ENCODE data around the gene IL4I1. TPM values are rescaled to one million over a fixed set of nuclear protein-coding genes. Genes with fewer than 3 reads are reported as not detected.
A peak's percentile ranks its signal among the peaks of the same experiment; 100 is the strongest.

Gene IL4I1
- total and polyA plus RNA-seq, 2 of the 8 experiments (the other 6 are each of a cell fraction or from before 2014, with no cell fraction given) = 0.41 to 0.76 TPM

GRCh38 chr19:49937750-49938381 lies 41.2 kb upstream of the IL4I1 start (continued):
- TF ChIP-seq, protein P1, sequence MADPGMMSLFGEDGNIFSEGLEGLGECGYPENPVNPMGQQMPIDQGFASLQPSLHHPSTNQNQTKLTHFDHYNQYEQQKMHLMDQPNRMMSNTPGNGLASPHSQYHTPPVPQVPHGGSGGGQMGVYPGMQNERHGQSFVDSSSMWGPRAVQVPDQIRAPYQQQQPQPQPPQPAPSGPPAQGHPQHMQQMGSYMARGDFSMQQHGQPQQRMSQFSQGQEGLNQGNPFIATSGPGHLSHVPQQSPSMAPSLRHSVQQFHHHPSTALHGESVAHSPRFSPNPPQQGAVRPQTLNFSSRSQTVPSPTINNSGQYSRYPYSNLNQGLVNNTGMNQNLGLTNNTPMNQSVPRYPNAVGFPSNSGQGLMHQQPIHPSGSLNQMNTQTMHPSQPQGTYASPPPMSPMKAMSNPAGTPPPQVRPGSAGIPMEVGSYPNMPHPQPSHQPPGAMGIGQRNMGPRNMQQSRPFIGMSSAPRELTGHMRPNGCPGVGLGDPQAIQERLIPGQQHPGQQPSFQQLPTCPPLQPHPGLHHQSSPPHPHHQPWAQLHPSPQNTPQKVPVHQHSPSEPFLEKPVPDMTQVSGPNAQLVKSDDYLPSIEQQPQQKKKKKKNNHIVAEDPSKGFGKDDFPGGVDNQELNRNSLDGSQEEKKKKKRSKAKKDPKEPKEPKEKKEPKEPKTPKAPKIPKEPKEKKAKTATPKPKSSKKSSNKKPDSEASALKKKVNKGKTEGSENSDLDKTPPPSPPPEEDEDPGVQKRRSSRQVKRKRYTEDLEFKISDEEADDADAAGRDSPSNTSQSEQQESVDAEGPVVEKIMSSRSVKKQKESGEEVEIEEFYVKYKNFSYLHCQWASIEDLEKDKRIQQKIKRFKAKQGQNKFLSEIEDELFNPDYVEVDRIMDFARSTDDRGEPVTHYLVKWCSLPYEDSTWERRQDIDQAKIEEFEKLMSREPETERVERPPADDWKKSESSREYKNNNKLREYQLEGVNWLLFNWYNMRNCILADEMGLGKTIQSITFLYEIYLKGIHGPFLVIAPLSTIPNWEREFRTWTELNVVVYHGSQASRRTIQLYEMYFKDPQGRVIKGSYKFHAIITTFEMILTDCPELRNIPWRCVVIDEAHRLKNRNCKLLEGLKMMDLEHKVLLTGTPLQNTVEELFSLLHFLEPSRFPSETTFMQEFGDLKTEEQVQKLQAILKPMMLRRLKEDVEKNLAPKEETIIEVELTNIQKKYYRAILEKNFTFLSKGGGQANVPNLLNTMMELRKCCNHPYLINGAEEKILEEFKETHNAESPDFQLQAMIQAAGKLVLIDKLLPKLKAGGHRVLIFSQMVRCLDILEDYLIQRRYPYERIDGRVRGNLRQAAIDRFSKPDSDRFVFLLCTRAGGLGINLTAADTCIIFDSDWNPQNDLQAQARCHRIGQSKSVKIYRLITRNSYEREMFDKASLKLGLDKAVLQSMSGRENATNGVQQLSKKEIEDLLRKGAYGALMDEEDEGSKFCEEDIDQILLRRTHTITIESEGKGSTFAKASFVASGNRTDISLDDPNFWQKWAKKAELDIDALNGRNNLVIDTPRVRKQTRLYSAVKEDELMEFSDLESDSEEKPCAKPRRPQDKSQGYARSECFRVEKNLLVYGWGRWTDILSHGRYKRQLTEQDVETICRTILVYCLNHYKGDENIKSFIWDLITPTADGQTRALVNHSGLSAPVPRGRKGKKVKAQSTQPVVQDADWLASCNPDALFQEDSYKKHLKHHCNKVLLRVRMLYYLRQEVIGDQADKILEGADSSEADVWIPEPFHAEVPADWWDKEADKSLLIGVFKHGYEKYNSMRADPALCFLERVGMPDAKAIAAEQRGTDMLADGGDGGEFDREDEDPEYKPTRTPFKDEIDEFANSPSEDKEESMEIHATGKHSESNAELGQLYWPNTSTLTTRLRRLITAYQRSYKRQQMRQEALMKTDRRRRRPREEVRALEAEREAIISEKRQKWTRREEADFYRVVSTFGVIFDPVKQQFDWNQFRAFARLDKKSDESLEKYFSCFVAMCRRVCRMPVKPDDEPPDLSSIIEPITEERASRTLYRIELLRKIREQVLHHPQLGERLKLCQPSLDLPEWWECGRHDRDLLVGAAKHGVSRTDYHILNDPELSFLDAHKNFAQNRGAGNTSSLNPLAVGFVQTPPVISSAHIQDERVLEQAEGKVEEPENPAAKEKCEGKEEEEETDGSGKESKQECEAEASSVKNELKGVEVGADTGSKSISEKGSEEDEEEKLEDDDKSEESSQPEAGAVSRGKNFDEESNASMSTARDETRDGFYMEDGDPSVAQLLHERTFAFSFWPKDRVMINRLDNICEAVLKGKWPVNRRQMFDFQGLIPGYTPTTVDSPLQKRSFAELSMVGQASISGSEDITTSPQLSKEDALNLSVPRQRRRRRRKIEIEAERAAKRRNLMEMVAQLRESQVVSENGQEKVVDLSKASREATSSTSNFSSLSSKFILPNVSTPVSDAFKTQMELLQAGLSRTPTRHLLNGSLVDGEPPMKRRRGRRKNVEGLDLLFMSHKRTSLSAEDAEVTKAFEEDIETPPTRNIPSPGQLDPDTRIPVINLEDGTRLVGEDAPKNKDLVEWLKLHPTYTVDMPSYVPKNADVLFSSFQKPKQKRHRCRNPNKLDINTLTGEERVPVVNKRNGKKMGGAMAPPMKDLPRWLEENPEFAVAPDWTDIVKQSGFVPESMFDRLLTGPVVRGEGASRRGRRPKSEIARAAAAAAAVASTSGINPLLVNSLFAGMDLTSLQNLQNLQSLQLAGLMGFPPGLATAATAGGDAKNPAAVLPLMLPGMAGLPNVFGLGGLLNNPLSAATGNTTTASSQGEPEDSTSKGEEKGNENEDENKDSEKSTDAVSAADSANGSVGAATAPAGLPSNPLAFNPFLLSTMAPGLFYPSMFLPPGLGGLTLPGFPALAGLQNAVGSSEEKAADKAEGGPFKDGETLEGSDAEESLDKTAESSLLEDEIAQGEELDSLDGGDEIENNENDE (IDR thresholded peaks at IDR 0.05; ENCODE audit: insufficient replicate concordance, low read length) = no peak
- TF ChIP-seq CEBPB (IDR thresholded peaks at IDR 0.05; ENCODE audit: low read depth, low read length) (peak; percentile 47; the same call in 1 of the 2 replicates), HDAC2 (IDR thresholded peaks at IDR 0.05; ENCODE audit: borderline replicate concordance in 1 of 2, low read depth in 2 of 2, low read length in 2 of 2) (no peak), FOSL1 (IDR thresholded peaks at IDR 0.05; ENCODE audit: insufficient read depth, low read depth, low read length) (no peak), USF2 (IDR thresholded peaks at IDR 0.05; ENCODE audit: low read length) (no peak), SIX5 (IDR thresholded peaks at IDR 0.05; ENCODE audit: low read depth, low read length) (no peak), GABPA (IDR thresholded peaks at IDR 0.05; ENCODE audit: borderline replicate concordance, insufficient read depth, low read length) (0 out of 2 replicates have a peak, but pooled peaks have one; percentile 20)
- TF ChIP-seq, protein P2, sequence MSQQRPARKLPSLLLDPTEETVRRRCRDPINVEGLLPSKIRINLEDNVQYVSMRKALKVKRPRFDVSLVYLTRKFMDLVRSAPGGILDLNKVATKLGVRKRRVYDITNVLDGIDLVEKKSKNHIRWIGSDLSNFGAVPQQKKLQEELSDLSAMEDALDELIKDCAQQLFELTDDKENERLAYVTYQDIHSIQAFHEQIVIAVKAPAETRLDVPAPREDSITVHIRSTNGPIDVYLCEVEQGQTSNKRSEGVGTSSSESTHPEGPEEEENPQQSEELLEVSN (IDR thresholded peaks at IDR 0.05) = 0 out of 2 replicates have a peak, but pooled peaks have one; percentile 54

All from H1 (cell line).